Gastroesophageal sphincter (tissue), 4 donors: ENCODE results near the gene PET100. TPM values are rescaled to one million over a fixed set of nuclear protein-coding genes. Genes with fewer than 3 reads are reported as not detected.

ENCODE experiments used
- ATAC-seq: fragments of 150-250 bp; one replicate; pipeline ENCODE4 v1.9.1; 2016; ENCODE audit warnings: mild to moderate bottlenecking, moderate library complexity
- H3K27ac ChIP-seq, 4 donors: fragments of 200-600 bp; sonication (generic) in 3 of 4; 1 replicate in 3 of 4; 2 replicates in 1 of 4; pipeline ENCODE4 v1.5.1; 2016 to 2019
- H3K27me3 ChIP-seq: fragments of 200-600 bp; sonication (generic); one replicate; pipeline ENCODE4 v1.5.1; 2019
- H3K36me3 ChIP-seq, 2 donors: fragments of 200-600 bp; sonication (generic); one replicate each; pipeline ENCODE4 v1.5.1; 2019; ENCODE audit warnings: control low read depth in 1 of 2
- H3K4me1 ChIP-seq, 3 donors: fragments of 200-600 bp; sonication (generic); 1 replicate in 2 of 3; 2 replicates in 1 of 3; pipeline ENCODE4 v1.5.1; 2016 to 2019; ENCODE audit warnings: control low read depth in 2 of 3
- H3K4me3 ChIP-seq, 2 donors: fragments of 200-600 bp; sonication (generic); one replicate each; pipeline ENCODE4 v1.5.1; 2019; ENCODE audit warnings: mild to moderate bottlenecking in 1 of 2, moderate library complexity in 1 of 2
- H3K9me3 ChIP-seq, 3 donors: fragments of 200-600 bp; sonication (generic); one replicate each; pipeline ENCODE4 v1.5.1; 2017 to 2019; ENCODE audit warnings: control low read depth in 2 of 3
- EP300 ChIP-seq: sonication (generic); formaldehyde crosslinking; IDR thresholded peaks from one replicate; pipeline ENCODE4 v1.6.1; 2017; ENCODE audit warnings: antibody characterized with exemption, mild to moderate bottlenecking
- POLR2A ChIP-seq, 2 donors: fragments of 450-650 bp; IDR thresholded peaks; one replicate each; pipeline ENCODE4 v1.6.1; 2017; ENCODE audit warnings: antibody characterized with exemption in 2 of 2, mild to moderate bottlenecking in 2 of 2, moderate library complexity in 1 of 2
- POLR2AphosphoS5 ChIP-seq: sonication (generic); formaldehyde crosslinking; IDR thresholded peaks from one replicate; pipeline ENCODE4 v1.6.1; 2017; ENCODE audit warnings: antibody characterized with exemption
- whole genome bisulfite sequencing, 2 donors: methylation state at CpG; one replicate each; pipeline ENCODE4 v1.1.5; 2018; ENCODE audit warnings: low coverage in 1 of 2; 5-methylcytosine and 5-hydroxymethylcytosine counted together
- total RNA-seq, 4 donors: library from RNA; depleted of rRNA; stranded (reverse); fragments of >200 nt; gene quantifications; one replicate each; pipeline ENCODE4 v1.1.0, GENCODE V29; 2016
- TF ChIP-seq, protein P1 (sequence below), 4 experiments: fragments of 200-600 bp in 2 of 4; fragments of 450-650 bp in 2 of 4; sonication (generic) in 1 of 4; IDR thresholded peaks; one replicate each; pipeline ENCODE4 v1.5.1; 2017 to 2019; ENCODE audit warnings: antibody characterized with exemption in 4 of 4, mild to moderate bottlenecking in 2 of 4, moderate library complexity in 2 of 4

Gene PET100
- total RNA-seq, 4 donors from 2014 or later, result 12.0 to 26.8 (median 17.8) TPM

DNA sequence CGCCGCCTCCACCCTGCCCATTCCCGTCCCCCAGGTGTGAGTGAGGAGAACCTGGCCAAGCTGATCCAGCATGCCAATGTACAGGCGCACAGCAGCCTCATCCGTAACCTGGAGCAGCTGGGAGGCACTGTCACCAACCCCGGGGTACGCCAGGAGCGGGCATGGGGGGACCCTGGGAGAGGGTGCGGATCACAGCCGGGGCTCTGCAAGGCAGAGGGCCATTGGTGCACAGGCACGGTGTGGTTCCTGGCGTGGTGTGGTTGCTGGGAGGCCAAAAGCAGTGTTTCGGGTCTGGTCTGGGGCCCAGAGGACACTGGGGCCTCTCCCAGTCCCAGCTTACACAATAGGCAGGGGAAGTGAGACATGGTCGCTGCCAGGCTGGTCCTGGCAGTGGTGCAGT lies 15.6 kb downstream of the PET100 start:
- WGBS, 2 donors, result 87% methylated on average over 6 of the region's 14 CpGs; no CpG with 5 or more reads in 1 of the 2 donors
- H3K9me3 ChIP-seq, result no peaks in the 10 kb centered on the region
- ATAC-seq, result no peak

DNA sequence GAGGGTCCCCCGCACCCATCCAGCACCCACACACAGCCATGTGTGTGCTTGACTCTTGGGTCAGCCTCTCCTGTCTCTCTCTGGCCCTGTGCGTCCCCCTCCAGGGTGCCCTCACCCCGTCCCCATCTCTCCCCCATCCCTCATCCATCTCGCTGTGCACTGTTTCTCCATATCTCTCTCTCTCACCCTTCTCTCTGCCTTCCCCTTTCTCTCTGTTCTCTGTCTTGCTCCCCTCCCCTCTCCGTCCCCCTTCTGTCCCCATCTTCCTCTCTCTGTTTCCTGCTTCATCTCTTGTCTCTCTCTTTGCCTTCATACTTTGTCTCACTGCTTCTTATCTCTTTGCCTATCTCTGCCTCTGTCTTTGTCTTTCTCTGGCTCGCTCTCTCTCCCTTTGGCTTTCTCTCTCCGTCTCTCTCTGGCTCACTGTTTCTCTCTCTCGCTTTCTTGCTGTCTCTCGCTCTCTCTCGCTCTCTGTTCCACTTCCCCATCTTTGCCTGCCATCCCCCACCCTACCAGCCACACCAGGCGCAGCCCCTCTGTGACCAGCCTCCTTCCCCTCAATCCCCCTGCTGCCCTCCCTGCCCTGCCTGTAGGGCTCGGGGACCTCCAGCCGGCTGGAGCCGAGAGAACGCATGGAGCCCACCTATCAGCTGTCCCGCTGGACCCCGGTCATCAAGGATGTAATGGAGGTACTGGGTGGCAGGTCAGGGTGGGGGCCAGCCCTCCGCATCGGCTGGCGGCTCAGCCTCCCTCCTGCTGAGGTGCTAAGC lies 16.2 kb downstream of the PET100 start:
- H3K27ac ChIP-seq, result no peak overlapping the region
- no peak for ATAC-seq
- no peaks in the 10 kb centered on the region for H3K36me3 ChIP-seq
- 45 to 67% methylated on average over 7 to 15 of the region's 20 CpGs for WGBS, 2 donors
- H3K9me3 ChIP-seq, result no peaks in the 10 kb centered on the region
- no peaks in the 10 kb centered on the region for H3K4me1 ChIP-seq
- peaks cover 98% of the 10 kb centered on the region for H3K27me3 ChIP-seq
- no peak overlapping the region for H3K4me3 ChIP-seq
- TF ChIP-seq, protein P1, sequence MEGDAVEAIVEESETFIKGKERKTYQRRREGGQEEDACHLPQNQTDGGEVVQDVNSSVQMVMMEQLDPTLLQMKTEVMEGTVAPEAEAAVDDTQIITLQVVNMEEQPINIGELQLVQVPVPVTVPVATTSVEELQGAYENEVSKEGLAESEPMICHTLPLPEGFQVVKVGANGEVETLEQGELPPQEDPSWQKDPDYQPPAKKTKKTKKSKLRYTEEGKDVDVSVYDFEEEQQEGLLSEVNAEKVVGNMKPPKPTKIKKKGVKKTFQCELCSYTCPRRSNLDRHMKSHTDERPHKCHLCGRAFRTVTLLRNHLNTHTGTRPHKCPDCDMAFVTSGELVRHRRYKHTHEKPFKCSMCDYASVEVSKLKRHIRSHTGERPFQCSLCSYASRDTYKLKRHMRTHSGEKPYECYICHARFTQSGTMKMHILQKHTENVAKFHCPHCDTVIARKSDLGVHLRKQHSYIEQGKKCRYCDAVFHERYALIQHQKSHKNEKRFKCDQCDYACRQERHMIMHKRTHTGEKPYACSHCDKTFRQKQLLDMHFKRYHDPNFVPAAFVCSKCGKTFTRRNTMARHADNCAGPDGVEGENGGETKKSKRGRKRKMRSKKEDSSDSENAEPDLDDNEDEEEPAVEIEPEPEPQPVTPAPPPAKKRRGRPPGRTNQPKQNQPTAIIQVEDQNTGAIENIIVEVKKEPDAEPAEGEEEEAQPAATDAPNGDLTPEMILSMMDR (IDR thresholded peaks at IDR 0.05), result no peak
- TF ChIP-seq POLR2AphosphoS5 (no peak), EP300 (no peak), POLR2A (IDR thresholded peaks at IDR 0.05) (no peak)

More for the DNA sequence above, 15.6 kb downstream of the PET100 start:
- TF ChIP-seq EP300 (no peak), POLR2A (IDR thresholded peaks at IDR 0.05) (no peak), POLR2AphosphoS5 (no peak)
- TF ChIP-seq, protein P1 (IDR thresholded peaks at IDR 0.05), result no peak
- H3K27me3 ChIP-seq, result peaks cover 98% of the 10 kb centered on the region
- no peak overlapping the region for H3K27ac ChIP-seq
- no peaks in the 10 kb centered on the region for H3K36me3 ChIP-seq
- no peaks in the 10 kb centered on the region for H3K4me1 ChIP-seq
- H3K4me3 ChIP-seq, result no peak overlapping the region

DNA sequence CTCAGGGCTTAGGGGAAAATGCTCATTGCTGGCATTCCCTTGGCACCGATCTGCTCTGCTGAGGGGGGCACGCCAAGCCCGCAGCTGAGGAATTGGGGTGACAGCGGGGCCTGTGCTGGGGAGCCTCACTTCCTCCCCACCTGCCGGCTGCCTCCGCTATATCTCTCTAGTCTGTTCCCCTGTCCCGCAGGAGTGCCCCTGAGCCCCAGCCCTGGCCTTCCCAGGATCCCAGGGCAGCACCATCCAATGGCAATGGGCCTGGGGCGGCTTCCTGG lies 16.8 kb downstream of the PET100 start:
- no CpG with 5 or more reads among the region's 8 CpGs for WGBS, 2 donors

DNA sequence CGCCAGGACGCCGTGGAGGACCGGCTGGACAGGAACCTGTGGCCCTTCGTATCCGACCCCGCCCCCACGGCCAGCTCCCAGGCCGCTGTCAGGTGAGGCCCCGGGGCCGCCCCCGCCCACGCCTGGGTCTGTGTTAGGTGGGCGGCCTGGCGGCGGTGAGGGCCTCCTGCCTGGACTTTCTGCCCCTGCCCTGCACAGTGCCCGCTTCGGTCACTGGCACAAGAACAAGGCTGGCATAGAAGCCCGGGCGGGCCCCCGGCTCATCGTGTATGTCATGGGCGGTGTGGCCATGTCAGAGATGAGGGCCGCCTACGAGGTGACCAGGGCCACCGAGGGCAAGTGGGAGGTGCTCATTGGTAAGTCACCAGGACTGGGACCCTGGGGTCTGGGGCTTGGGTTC lies 17.6 kb downstream of the PET100 start:
- WGBS, 2 donors, result no CpG with 5 or more reads among the region's 26 CpGs
- Histone ChIP-seq H3K27me3 (peaks cover 94% of the 10 kb centered on the region), H3K9me3 (no peaks in the 10 kb centered on the region), H3K36me3 (no peaks in the 10 kb centered on the region), H3K4me3 (no peak overlapping the region), H3K4me1 (peaks cover 0 to 5% (median 0%) of the 10 kb centered on the region in 3 donors), H3K27ac (no peak overlapping the region)
- TF ChIP-seq, protein P1 (IDR thresholded peaks at IDR 0.05), result no peak
- TF ChIP-seq EP300 (no peak), POLR2A (IDR thresholded peaks at IDR 0.05) (no peak), POLR2AphosphoS5 (no peak)
- ATAC-seq, result no peak

More for the DNA sequence above, 16.8 kb downstream of the PET100 start:
- no peak overlapping the region for H3K27ac ChIP-seq
- no peak for TF ChIP-seq POLR2AphosphoS5
- no peak for TF ChIP-seq POLR2A (IDR thresholded peaks at IDR 0.05)
- no peak for TF ChIP-seq EP300
- TF ChIP-seq, protein P1 (IDR thresholded peaks at IDR 0.05), result no peak
- H3K36me3 ChIP-seq, result no peaks in the 10 kb centered on the region
- ATAC-seq, result no peak
- no peak overlapping the region for H3K4me3 ChIP-seq
- H3K4me1 ChIP-seq, result no peaks in the 10 kb centered on the region
- no peaks in the 10 kb centered on the region for H3K9me3 ChIP-seq
- H3K27me3 ChIP-seq, result peaks cover 98% of the 10 kb centered on the region
